Adipose tissue (tissue), 3 donors: ENCODE measurements around the gene LGALSL. TPM values are rescaled to one million over a fixed set of nuclear protein-coding genes. Genes with fewer than 3 reads are reported as not detected.

Experiments
- polyA plus RNA-seq, 3 donors: library from polyadenylated mRNA; stranded (reverse); fragments of 200-250 nt; gene quantifications; one replicate each; pipeline ENCODE4 v1.2.3, GENCODE V29; 2013
- donor health status: healthy with polysubstance abuse.
- donor health status: Bipolar disorder and iron deficiency.
- donor health status: healthy.

The LGALSL gene
- polyA plus RNA-seq, 3 donors, result 2.3 to 10.1 (median 6.4) TPM

Other genes starting within 250 kb of the LGALSL start
- gene AFTPH, start 70.2 kb downstream of the LGALSL start, polyA plus RNA-seq, result 10 to 100 TPM; 15.6 to 18.8 (median 15.9) TPM
- gene SERTAD2, start 199.8 kb downstream of the LGALSL start, polyA plus RNA-seq, result 10 to 100 TPM in 1 of 3 donors, 1 to 10 TPM in 2; 3.9 to 17.3 (median 8.9) TPM